Left ventricle myocardium inferior (tissue), 1 donor: ENCODE measurements around the gene IQCM. TPM values are rescaled to one million over a fixed set of nuclear protein-coding genes. Genes with fewer than 3 reads are reported as not detected.

Source experiments
- DNase-seq: peaks from one replicate; pipeline ENCODE4 v3.0.0-alpha.2; 2020
- H3K27ac ChIP-seq: fragments of 200-600 bp; replicated peaks from 2 replicates; pipeline ENCODE4 v1.8.0; 2021
- H3K27me3 ChIP-seq: fragments of 200-600 bp; 2 replicates; pipeline ENCODE4 v1.8.0; 2021; ENCODE audit warnings: low read depth
- H3K36me3 ChIP-seq: fragments of 200-600 bp; 2 replicates; pipeline ENCODE4 v1.8.0; 2021
- H3K4me1 ChIP-seq: fragments of 200-600 bp; 2 replicates; pipeline ENCODE4 v1.8.0; 2021
- H3K4me3 ChIP-seq: fragments of 200-600 bp; 2 replicates; pipeline ENCODE4 v1.8.0; 2021; ENCODE audit warnings: mild to moderate bottlenecking, moderate library complexity
- H3K9me3 ChIP-seq: fragments of 200-600 bp; replicated peaks from 2 replicates; pipeline ENCODE4 v1.8.0; 2021
- intact Hi-C: fragments of 100-400 bp; cut with micrococcal nuclease; formaldehyde crosslinking; loops from one replicate; pipeline ENCODE4 v1.11.0; 2022
- total RNA-seq: library from RNA; stranded (reverse); fragmentation: NEBNext Ultra II Directional; extraction: Animal tissue kit (Norgen Biotek cat#: 25700); gene quantifications from one replicate; pipeline ENCODE4 v1.2.1, GENCODE V29; 2021
- TF ChIP-seq, protein P1 (sequence below): fragments of 200-600 bp; IDR thresholded peaks from 2 replicates; pipeline ENCODE4 v1.8.0; 2021; ENCODE audit warnings: antibody characterized with exemption, mild to moderate bottlenecking, borderline replicate concordance
- donor health status: DM: no; HTN: yes; CAD: no; lungs with severe emphysema.

Gene IQCM
- total RNA-seq, 1 donor from 2014 or later = not detected

DNA sequence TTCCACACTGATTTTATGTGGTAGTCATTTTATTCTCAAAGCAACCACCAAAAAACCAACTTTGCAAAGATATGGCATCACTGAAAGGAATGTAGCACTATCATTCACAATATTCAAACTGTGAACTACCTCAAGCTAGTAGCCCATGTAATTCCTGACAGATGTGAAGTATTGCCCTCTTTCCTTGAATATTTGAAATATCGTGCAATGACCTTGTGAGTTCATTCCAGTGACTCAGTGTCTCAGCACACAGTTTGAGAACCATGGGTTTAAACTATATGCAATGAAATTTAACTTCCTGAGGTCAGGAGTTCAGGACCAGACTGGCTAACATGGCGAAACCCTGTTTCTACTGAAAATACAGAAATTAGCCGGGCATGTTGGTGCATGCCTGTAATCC is 20.9 kb upstream of the IQCM start:
- Histone ChIP-seq H3K36me3 (no peaks in the 10 kb centered on the region), H3K27ac (no peak overlapping the region), H3K27me3 (no peaks in the 10 kb centered on the region), H3K4me3 (no peak overlapping the region), H3K4me1 (no peaks in the 10 kb centered on the region), H3K9me3 (no peaks in the 10 kb centered on the region)
- intact Hi-C loops = no loop called here
- no peak for DNase-seq
- TF ChIP-seq, protein P1, sequence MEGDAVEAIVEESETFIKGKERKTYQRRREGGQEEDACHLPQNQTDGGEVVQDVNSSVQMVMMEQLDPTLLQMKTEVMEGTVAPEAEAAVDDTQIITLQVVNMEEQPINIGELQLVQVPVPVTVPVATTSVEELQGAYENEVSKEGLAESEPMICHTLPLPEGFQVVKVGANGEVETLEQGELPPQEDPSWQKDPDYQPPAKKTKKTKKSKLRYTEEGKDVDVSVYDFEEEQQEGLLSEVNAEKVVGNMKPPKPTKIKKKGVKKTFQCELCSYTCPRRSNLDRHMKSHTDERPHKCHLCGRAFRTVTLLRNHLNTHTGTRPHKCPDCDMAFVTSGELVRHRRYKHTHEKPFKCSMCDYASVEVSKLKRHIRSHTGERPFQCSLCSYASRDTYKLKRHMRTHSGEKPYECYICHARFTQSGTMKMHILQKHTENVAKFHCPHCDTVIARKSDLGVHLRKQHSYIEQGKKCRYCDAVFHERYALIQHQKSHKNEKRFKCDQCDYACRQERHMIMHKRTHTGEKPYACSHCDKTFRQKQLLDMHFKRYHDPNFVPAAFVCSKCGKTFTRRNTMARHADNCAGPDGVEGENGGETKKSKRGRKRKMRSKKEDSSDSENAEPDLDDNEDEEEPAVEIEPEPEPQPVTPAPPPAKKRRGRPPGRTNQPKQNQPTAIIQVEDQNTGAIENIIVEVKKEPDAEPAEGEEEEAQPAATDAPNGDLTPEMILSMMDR = no peak

DNA sequence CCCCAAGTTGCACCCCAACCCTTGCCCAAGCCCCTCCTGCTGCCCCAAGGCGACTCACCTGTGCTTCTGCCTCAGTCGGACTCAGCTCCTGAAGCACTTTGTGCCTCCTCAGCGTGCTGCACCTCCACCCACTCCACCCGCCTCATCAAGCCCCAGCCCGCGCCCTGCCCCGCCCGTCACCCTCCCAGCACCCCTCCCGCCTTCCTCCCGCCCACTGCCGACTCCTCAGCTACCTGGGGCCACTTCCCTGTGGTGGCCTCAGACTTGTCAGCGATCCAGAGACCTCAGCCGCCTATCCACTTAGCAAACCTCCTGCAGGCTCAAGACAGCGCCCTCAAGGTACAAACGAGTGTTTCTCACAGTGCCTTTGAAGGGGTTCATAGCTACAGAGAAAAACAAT is 19.6 kb upstream of the IQCM start:
- H3K27ac ChIP-seq = no peak overlapping the region
- no peaks in the 10 kb centered on the region for H3K27me3 ChIP-seq
- no peaks in the 10 kb centered on the region for H3K36me3 ChIP-seq
- H3K9me3 ChIP-seq = no peaks in the 10 kb centered on the region
- TF ChIP-seq, protein P1 = no peak
- intact Hi-C loops = no loop called here
- no peak for DNase-seq
- no peak overlapping the region for H3K4me3 ChIP-seq
- H3K4me1 ChIP-seq = no peaks in the 10 kb centered on the region

DNA sequence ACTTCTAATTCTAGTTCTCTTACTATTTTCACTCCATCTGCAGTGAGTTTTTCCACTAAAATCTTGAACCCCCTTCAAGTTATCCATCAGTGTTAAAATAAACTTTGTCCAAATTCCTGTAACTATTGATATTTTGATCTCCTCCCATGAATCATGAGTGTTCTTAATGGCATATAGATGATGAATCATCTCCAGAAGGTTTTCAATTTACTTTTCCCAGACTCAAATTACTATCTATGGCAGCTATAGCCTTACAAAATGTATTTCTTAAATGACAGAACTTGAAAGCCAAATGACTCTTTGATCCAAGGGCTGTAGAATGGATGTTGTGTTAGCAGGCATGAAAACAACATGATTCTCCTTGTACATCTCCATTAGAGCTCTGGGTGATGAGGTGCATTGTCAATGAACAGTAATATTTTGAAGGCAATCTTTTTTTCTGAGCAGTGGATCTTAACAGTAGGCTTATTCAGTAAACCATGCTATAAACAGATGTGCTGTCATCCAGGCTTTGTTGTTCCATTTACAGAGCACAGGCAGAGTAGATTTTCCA is 16.1 kb upstream of the IQCM start:
- Histone ChIP-seq H3K4me1 (no peaks in the 10 kb centered on the region), H3K27me3 (no peaks in the 10 kb centered on the region), H3K36me3 (no peaks in the 10 kb centered on the region), H3K9me3 (no peaks in the 10 kb centered on the region), H3K4me3 (no peak overlapping the region), H3K27ac (no peak overlapping the region)
- no peak for DNase-seq
- intact Hi-C loops = no loop called here
- TF ChIP-seq, protein P1 = no peak

DNA sequence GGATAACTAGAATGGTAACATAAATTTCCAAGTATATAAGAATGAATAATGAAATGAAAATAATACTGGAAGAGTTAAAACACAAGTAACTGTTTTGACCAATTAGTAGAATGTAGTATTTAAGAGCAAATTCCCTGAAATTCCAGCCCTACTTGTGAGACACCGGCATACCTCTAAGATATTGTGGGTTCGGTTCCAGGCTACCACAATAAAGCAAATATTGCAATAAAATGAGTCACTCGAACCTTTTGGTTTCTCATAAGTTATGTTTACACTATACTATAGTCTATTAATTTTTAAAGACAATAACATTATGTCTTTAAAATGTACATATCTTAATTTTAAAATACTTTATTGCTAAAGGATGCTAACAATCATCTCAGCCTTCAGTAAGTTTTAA is 15.2 kb upstream of the IQCM start:
- Histone ChIP-seq H3K4me3 (no peak overlapping the region), H3K27me3 (no peaks in the 10 kb centered on the region), H3K9me3 (no peaks in the 10 kb centered on the region), H3K4me1 (no peaks in the 10 kb centered on the region), H3K36me3 (no peaks in the 10 kb centered on the region), H3K27ac (no peak overlapping the region)
- DNase-seq = no peak
- intact Hi-C loops = no loop called here
- TF ChIP-seq, protein P1 = no peak

DNA sequence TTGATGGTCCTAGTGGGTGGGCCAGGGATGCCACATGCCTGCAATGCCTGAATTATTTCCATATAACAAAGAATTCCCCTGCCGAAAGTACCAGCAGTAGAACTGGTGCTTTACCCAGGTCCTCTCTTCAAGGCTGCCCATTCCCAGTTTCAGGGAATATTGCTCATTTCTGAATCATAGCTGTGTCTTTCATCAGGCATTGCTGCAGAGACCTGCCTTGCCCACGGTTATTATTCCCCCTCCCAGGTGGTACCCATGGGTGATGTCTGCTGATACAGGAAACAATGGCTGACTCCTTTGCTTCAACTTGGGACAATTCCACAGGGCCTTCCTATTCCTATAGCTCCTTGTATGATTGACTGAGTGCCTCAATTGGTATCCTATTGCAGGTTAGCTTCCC is 9.7 kb upstream of the IQCM start:
- Histone ChIP-seq H3K27ac (no peak overlapping the region), H3K4me3 (no peak overlapping the region), H3K36me3 (no peaks in the 10 kb centered on the region), H3K4me1 (no peaks in the 10 kb centered on the region), H3K27me3 (no peaks in the 10 kb centered on the region), H3K9me3 (no peaks in the 10 kb centered on the region)
- intact Hi-C loops = no loop called here
- no peak for DNase-seq
- TF ChIP-seq, protein P1 = no peak
